ENCODE results near the gene MARCO.

MARCO gene

GRCh38 chr2:119011162-119011909, 69.3 kb downstream of the MARCO start:
- peak; percentile 43 for DNase-seq (ENCODE audit: insufficient read length, low spot score)
- TF ChIP-seq POLR2A (IDR thresholded peaks at IDR 0.05; ENCODE audit: low read depth, low read length): no peak
- FAIRE-seq: no peak

GRCh38 chr2:119011910-119012209, 69.9 kb downstream of the MARCO start:
- no peak for TF ChIP-seq POLR2A (IDR thresholded peaks at IDR 0.05; ENCODE audit: low read depth, low read length)
- DNase-seq (ENCODE audit: insufficient read length, low spot score): no peak

GRCh38 chr2:119012345-119013301, 70.6 kb downstream of the MARCO start:
- no peak for TF ChIP-seq POLR2A (IDR thresholded peaks at IDR 0.05; ENCODE audit: low read depth, low read length)
- FAIRE-seq: no peak
- DNase-seq (ENCODE audit: insufficient read length, low spot score): no peak

More at GRCh38 chr2:119011910-119012209, 69.9 kb downstream of the MARCO start:
- no peak for FAIRE-seq

DNA sequence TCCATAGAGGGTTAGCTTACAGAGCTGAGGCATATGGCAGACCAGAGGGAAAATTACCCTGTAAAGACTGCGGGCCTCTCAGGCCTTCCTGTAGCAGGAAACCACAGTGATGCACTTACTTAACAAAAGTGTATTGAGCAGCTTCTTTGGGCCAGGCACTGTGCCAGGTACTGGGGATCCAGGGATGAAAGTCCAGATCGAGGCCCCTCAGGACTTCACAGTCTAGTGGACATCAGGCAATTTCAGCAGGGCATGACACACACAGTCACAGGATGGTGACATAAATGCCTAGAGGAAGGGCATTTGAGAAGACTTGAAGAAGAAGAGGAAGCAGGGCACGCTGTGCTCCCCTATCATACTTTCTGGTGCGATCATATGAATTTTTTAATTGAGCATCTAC, 71.7 kb downstream of the MARCO start:
- no peak for DNase-seq (ENCODE audit: insufficient read length, low spot score)
- FAIRE-seq: no peak
- TF ChIP-seq POLR2A (IDR thresholded peaks at IDR 0.05; ENCODE audit: low read depth, low read length): no peak

GRCh38 chr2:119015845-119016244, 73.9 kb downstream of the MARCO start:
- DNase-seq (ENCODE audit: insufficient read length, low spot score) (no peak), FAIRE-seq (no peak)
- no peak for TF ChIP-seq POLR2A (IDR thresholded peaks at IDR 0.05; ENCODE audit: low read depth, low read length)

DNA sequence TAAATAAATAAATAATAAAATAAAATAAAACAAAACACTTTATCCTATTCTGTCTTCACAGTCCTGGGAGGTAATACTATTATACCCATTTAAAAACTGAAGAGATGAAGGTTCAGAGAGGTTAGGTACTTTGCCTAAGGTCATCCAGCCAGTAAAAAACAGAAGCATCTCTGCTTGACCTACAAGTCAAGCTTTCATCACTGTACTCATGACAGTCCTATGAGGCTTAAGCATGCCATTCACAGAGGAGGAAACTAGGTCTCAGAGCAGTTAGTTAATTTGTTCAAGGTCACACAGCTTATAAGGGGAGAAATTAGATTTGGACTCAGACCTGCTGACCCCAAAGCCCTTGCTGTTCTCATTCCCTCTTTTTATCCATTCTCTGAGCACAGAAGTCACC, 77.5 kb downstream of the MARCO start:
- DNase-seq (ENCODE audit: insufficient read length, low spot score) (no peak), FAIRE-seq (no peak)

GRCh38 chr2:119022678-119023077, 80.7 kb downstream of the MARCO start:
- DNase-seq (ENCODE audit: insufficient read length, low spot score): no peak
- no peak for TF ChIP-seq POLR2A (IDR thresholded peaks at IDR 0.05; ENCODE audit: low read depth, low read length)
- no peak for FAIRE-seq

More for the DNA sequence above, 77.5 kb downstream of the MARCO start:
- no peak for TF ChIP-seq POLR2A (IDR thresholded peaks at IDR 0.05; ENCODE audit: low read depth, low read length)

GRCh38 chr2:119023534-119023933, 81.5 kb downstream of the MARCO start:
- DNase-seq (ENCODE audit: insufficient read length, low spot score): no peak
- TF ChIP-seq POLR2A (IDR thresholded peaks at IDR 0.05; ENCODE audit: low read depth, low read length): no peak
- no peak for FAIRE-seq

DNA sequence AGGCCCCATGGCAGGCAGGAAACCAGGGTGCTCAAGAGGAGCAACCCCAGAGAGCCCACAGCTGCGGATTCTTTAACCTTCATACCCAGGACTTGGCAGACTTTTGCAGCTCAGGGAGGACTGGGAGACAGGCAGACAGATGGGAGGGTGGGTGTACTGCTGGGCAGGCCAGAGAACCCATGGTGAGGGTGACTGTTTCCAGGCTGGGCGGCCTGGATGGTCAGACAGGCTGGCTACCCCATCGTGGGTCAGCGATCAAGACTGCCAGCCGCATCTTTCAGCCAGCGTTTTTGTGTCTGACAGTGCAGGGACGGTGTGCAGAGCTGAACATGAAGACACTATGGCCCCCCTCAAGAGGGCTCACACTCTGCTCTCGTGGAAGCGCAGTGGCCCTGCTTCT, 82.2 kb downstream of the MARCO start:
- DNase-seq (ENCODE audit: insufficient read length, low spot score) (no peak), FAIRE-seq (no peak)
- TF ChIP-seq POLR2A (IDR thresholded peaks at IDR 0.05; ENCODE audit: low read depth, low read length): no peak

GRCh38 chr2:119024568-119024967, 82.6 kb downstream of the MARCO start:
- no peak for TF ChIP-seq POLR2A (IDR thresholded peaks at IDR 0.05; ENCODE audit: low read depth, low read length)
- DNase-seq (ENCODE audit: insufficient read length, low spot score): no peak
- FAIRE-seq: no peak

GRCh38 chr2:119025013-119025412, 83.0 kb downstream of the MARCO start:
- no peak for FAIRE-seq
- no peak for TF ChIP-seq POLR2A (IDR thresholded peaks at IDR 0.05; ENCODE audit: low read depth, low read length)
- DNase-seq (ENCODE audit: insufficient read length, low spot score): no peak

GRCh38 chr2:119025762-119026351, 83.9 kb downstream of the MARCO start:
- no peak for TF ChIP-seq POLR2A (IDR thresholded peaks at IDR 0.05; ENCODE audit: low read depth, low read length)
- FAIRE-seq: no peak
- DNase-seq (ENCODE audit: insufficient read length, low spot score): no peak

DNA sequence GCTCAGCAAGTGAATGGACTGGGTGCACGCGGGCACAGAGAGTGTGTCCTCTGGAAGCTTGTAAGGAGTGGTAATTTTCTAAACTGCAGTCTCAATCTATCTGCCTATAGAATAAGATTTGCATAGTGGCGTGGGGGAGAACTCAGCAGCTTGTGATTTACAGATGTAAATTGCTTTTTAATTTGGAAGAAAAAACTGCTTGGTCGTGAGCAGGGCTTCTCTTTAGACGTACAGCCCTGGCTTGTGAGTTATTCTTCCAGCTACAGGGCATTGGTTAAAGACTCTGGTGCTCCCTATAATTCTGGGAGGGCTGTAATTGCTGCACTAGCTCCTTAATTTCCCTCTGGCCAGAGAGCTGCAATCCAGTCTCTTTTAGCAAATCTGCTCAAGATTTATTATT, 84.9 kb downstream of the MARCO start:
- FAIRE-seq: no peak

More for the DNA sequence above, 84.9 kb downstream of the MARCO start:
- DNase-seq (ENCODE audit: insufficient read length, low spot score): no peak
- TF ChIP-seq POLR2A (IDR thresholded peaks at IDR 0.05; ENCODE audit: low read depth, low read length): no peak

All from H54 (cell line).